PC-3 (cell line): ENCODE results near the gene KCNQ1OT1.

Experiments used
- CTCF ChIP-seq: fragments of 300-600 bp; sonication (generic); conservative IDR thresholded peaks from 2 replicates; pipeline ENCODE4 v1.5.1; 2017; ENCODE audit warnings: antibody characterized with exemption, low read depth, mild to moderate bottlenecking, low read length
- EZH2 ChIP-seq: fragments of 300-600 bp; sonication (generic); IDR thresholded peaks from one replicate; pipeline ENCODE4 v1.6.1; 2017; ENCODE audit warnings: antibody characterized with exemption, mild to moderate bottlenecking, low read length; ENCODE audit not compliant: unreplicated experiment

- no peak for TF ChIP-seq CTCF
- no peak for TF ChIP-seq EZH2
Observed at GRCh38 chr11:2675540-2675939, 24.3 kb downstream of the KCNQ1OT1 start.
